Measurements from ENCODE around the gene MMGT1. TPM values are rescaled to one million over a fixed set of nuclear protein-coding genes. Genes with fewer than 3 reads are reported as not detected.

Gene MMGT1
- total RNA-seq, 4 donors from 2014 or later, result 20.6 to 29.2 (median 23.5) TPM

DNA sequence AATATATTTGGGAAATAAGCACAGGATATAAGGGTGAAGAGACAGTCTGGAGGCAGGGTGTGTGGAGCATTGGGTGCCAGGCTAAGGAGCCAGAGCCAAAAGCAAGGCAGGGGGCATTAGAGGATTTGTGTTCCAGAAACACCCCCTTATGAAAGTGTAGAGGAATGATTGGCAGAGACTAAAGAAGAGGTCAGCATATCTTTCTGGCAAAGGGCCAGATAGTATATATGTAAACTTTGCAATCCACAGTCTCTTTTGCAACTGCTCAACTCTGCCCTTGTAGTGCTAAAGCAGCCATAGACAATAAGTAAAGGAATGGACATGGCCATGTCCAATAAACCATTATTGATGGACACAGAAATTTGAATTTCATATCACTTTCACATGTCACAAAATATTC lies 7.9 kb upstream of the MMGT1 start:
- in situ Hi-C loops (cut with MboI; ENCODE audit: low sequenced_read_pairs in 4 of 4) (no loop called here), intact Hi-C loops (cut with DNase I; ENCODE audit: low total_unique reads) (no loop called here)
- no peak overlapping the region for H3K4me3 ChIP-seq
- no peak overlapping the region for H3K27ac ChIP-seq
- H3K4me1 ChIP-seq, result peaks cover 0 to 7% of the 10 kb centered on the region in 2 donors
- ATAC-seq, result no peak
- no peaks in the 10 kb centered on the region for H3K36me3 ChIP-seq
- DNase-seq, result no peak
- H3K27me3 ChIP-seq, result no peaks in the 10 kb centered on the region
- no peak for TF ChIP-seq POLR2A (IDR thresholded peaks at IDR 0.05)
- TF ChIP-seq, protein P1, sequence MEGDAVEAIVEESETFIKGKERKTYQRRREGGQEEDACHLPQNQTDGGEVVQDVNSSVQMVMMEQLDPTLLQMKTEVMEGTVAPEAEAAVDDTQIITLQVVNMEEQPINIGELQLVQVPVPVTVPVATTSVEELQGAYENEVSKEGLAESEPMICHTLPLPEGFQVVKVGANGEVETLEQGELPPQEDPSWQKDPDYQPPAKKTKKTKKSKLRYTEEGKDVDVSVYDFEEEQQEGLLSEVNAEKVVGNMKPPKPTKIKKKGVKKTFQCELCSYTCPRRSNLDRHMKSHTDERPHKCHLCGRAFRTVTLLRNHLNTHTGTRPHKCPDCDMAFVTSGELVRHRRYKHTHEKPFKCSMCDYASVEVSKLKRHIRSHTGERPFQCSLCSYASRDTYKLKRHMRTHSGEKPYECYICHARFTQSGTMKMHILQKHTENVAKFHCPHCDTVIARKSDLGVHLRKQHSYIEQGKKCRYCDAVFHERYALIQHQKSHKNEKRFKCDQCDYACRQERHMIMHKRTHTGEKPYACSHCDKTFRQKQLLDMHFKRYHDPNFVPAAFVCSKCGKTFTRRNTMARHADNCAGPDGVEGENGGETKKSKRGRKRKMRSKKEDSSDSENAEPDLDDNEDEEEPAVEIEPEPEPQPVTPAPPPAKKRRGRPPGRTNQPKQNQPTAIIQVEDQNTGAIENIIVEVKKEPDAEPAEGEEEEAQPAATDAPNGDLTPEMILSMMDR (IDR thresholded peaks at IDR 0.05 in 4 of 5, conservative IDR thresholded peaks at IDR 0.05 in 1 of 5), result no peak
- H3K9me3 ChIP-seq, result no peaks in the 10 kb centered on the region

DNA sequence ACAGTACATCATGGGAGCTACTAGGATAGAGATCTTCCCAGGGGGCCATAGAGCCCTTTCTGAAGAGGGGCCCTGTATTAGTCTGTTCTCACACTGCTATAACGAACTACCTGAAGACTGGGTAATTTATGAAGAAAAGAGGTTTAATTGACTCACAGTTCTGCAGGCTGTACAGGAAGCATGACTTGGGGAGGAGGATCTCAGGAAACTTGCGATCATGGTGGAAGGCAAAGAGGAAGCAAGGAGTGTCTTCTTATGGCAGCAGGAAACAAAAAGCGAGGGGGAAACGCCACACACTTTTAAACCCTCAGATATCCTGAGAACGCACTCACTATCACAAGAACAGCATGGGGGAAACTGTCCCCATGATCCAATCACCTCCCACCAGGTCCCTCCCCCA lies 7.2 kb upstream of the MMGT1 start:
- Histone ChIP-seq H3K27ac (no peak overlapping the region), H3K27me3 (no peaks in the 10 kb centered on the region), H3K36me3 (no peaks in the 10 kb centered on the region), H3K9me3 (no peaks in the 10 kb centered on the region), H3K4me1 (peaks cover 0 to 4% of the 10 kb centered on the region in 2 donors), H3K4me3 (no peak overlapping the region)
- ATAC-seq (no peak), DNase-seq (no peak)
- intact Hi-C loops (cut with DNase I; ENCODE audit: low total_unique reads), result no loop called here
- TF ChIP-seq, protein P1 (IDR thresholded peaks at IDR 0.05 in 4 of 5, conservative IDR thresholded peaks at IDR 0.05 in 1 of 5), result no peak
- no peak for TF ChIP-seq POLR2A (IDR thresholded peaks at IDR 0.05)
- in situ Hi-C loops (cut with MboI; ENCODE audit: low sequenced_read_pairs in 4 of 4), result no loop called here

DNA sequence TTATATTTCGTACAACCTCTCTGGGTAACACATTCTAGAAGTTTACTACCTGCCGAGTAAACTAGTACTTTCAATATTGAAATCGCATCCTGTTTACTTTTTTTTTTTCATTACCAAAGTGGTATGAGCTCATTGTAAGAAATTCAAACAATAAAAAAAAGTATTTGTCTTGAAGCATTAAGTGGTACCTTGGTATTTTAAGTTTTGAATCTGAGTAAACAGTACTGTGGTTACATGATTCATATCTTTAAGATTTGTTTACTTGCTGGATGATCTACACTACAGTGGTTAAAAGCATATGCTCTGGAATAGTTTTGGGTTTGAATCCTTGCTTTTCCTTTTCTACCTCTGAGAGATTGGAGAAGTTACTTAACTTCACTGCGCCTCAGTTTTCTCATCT lies 3.8 kb upstream of the MMGT1 start:
- TF ChIP-seq POLR2A (IDR thresholded peaks at IDR 0.05), result no peak
- TF ChIP-seq, protein P1 (IDR thresholded peaks at IDR 0.05 in 4 of 5, conservative IDR thresholded peaks at IDR 0.05 in 1 of 5), result no peak
- in situ Hi-C loops (cut with MboI; ENCODE audit: low sequenced_read_pairs in 4 of 4), result no loop called here
- H3K4me1 ChIP-seq, result peaks cover 1 to 3% of the 10 kb centered on the region in 2 donors
- H3K9me3 ChIP-seq, result no peaks in the 10 kb centered on the region
- no peaks in the 10 kb centered on the region for H3K27me3 ChIP-seq
- intact Hi-C loops (cut with DNase I; ENCODE audit: low total_unique reads), result loop anchor here (10.0 kb wide), 1 partner anchor 517 kb away; the partner anchor contains the start of gene HTATSF1
- no peak overlapping the region for H3K4me3 ChIP-seq
- no peaks in the 10 kb centered on the region for H3K36me3 ChIP-seq
- ATAC-seq (no peak), DNase-seq (no peak)
- H3K27ac ChIP-seq, result no peak overlapping the region

DNA sequence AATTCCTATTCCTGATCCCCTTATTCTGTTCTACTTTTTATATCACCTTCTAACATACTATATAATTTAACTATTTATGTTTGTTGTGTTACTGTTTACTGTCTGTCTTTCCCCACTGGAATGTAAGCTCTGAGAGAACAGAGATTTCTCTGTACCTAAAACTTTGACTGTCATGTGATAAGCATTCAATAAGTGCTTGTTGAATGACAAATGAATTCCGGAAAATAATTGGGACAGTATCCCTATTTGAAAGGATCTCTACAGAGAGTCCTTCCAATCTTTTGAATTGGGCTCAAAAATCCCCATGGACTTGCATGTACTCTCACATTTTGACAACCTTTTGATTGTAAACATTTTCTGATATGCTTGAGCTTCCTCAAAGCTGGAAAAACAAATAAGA lies 1.6 kb upstream of the MMGT1 start:
- H3K36me3 ChIP-seq, result no peaks in the 10 kb centered on the region
- intact Hi-C loops (cut with DNase I; ENCODE audit: low total_unique reads), result loop anchor here (10.0 kb wide), 1 partner anchor 519 kb away; the partner anchor contains the start of gene HTATSF1

More for the DNA sequence above, 1.6 kb upstream of the MMGT1 start:
- no peak overlapping the region for H3K27ac ChIP-seq
- no peaks in the 10 kb centered on the region for H3K27me3 ChIP-seq
- peaks cover 6 to 8% of the 10 kb centered on the region in 2 donors for H3K4me1 ChIP-seq
- ATAC-seq (no peak), DNase-seq (no peak)
- in situ Hi-C loops (cut with MboI; ENCODE audit: low sequenced_read_pairs in 4 of 4), result no loop called here
- H3K4me3 ChIP-seq, result no peak overlapping the region
- TF ChIP-seq, protein P1 (IDR thresholded peaks at IDR 0.05 in 4 of 5, conservative IDR thresholded peaks at IDR 0.05 in 1 of 5), result no peak
- TF ChIP-seq POLR2A (IDR thresholded peaks at IDR 0.05), result no peak
- H3K9me3 ChIP-seq, result no peaks in the 10 kb centered on the region

Measured in gastrocnemius medialis (tissue), 4 donors.